22Rv1 (cell line): ENCODE measurements around the gene FIGNL2.

Source experiments
- CTCF ChIP-seq: fragments of 450-650 bp; IDR thresholded peaks from 2 replicates; pipeline ENCODE4 v1.5.1; 2017; ENCODE audit warnings: mild to moderate bottlenecking
- ZFX ChIP-seq: fragments of 450-650 bp; IDR thresholded peaks from 2 replicates; pipeline ENCODE4 v1.6.1; 2017; ENCODE audit warnings: antibody characterized with exemption, borderline replicate concordance

GRCh38 chr12:51848841-51849735, 570 bp upstream of the FIGNL2 start:
- TF ChIP-seq CTCF (no peak), ZFX (no peak)
